Ishikawa (cell line): Measurements from ENCODE around the gene AKR7A2.

ENCODE experiments used
- CREB1 ChIP-seq: IDR thresholded peaks from 2 replicates; pipeline ENCODE4 v1.6.1; 2012; ENCODE audit warnings: low read depth
- RAD21 ChIP-seq: IDR thresholded peaks from 2 replicates; pipeline ENCODE4 v1.6.1; 2012; ENCODE audit warnings: low read depth
- TAF1 ChIP-seq: IDR thresholded peaks from 2 replicates; pipeline ENCODE4 v1.6.1; 2012; ENCODE audit warnings: low read depth, mild to moderate bottlenecking
- TCF12 ChIP-seq: IDR thresholded peaks from 2 replicates; pipeline ENCODE4 v1.6.1; 2012; ENCODE audit warnings: low read depth
- YY1 ChIP-seq: IDR thresholded peaks from 2 replicates; pipeline ENCODE4 v1.6.1; 2012; ENCODE audit warnings: low read depth
- TF ChIP-seq, protein P1 (sequence below): IDR thresholded peaks from 2 replicates; pipeline ENCODE4 v1.6.1; 2012
- TF ChIP-seq, protein P2 (sequence below): IDR thresholded peaks from 2 replicates; pipeline ENCODE4 v1.6.1; 2012

DNA sequence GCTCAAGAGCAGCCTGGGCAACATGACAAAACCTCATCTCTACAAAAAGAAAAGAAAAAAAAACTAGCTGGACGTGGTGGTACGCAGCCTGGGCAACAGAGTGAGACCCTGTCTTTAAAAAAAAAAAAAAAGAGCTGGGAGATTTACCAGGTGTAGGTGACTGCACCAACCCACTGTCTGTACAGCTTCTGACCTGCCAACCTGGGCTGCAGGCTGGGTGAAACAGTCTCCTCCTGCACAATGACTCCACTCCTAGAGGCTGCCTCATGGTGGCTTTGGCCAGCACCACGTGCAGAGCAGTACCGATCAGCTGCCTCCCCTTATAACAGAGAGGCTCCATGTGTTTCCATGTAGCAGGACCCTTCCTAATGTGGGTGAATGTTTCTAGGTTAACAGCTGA, 56.7 kb downstream of the AKR7A2 start:
- TF ChIP-seq YY1 (no peak), TCF12 (no peak), TAF1 (no peak), CREB1 (no peak), RAD21 (no peak)
- TF ChIP-seq, protein P1, sequence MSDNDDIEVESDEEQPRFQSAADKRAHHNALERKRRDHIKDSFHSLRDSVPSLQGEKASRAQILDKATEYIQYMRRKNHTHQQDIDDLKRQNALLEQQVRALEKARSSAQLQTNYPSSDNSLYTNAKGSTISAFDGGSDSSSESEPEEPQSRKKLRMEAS, result no peak
- TF ChIP-seq, protein P2, sequence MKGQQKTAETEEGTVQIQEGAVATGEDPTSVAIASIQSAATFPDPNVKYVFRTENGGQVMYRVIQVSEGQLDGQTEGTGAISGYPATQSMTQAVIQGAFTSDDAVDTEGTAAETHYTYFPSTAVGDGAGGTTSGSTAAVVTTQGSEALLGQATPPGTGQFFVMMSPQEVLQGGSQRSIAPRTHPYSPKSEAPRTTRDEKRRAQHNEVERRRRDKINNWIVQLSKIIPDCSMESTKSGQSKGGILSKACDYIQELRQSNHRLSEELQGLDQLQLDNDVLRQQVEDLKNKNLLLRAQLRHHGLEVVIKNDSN, result no peak
